HepG2 (cell line): ENCODE measurements around the gene BCL11B. TPM values are rescaled to one million over a fixed set of nuclear protein-coding genes. Genes with fewer than 3 reads are reported as not detected.

Source experiments
- ATAC-seq: fragments of 200-7000 bp; cut with Tn5 transposase; 3 replicates; pipeline ENCODE4 v1.9.1; 2020; ENCODE audit warnings: mild to moderate bottlenecking, moderate library complexity
- BruUV-seq: library from RNA; stranded (reverse); fragments of 400-500 nt; replicated peaks from 2 replicates; lab custom pipeline; 2021; lab: Mats Ljungman, UMichigan
- CTCF ChIA-PET: fragments of 300-600 bp; formaldehyde crosslinking; extraction: SDS; loops from one replicate; lab custom pipeline; 2021; ENCODE audit warnings: low total read pairs, inconsistent platforms, low intra/inter-chr PET ratio; lab: Yijun Ruan, JAX
- POLR2A ChIA-PET: fragments of 350-600 bp; sonication (Branson Sonifier 250); formaldehyde crosslinking; loops from one replicate; lab custom pipeline; 2020; ENCODE audit warnings: antibody characterized with exemption, inconsistent platforms; lab: Yijun Ruan, JAX
- DNase-seq: peaks from one replicate; pipeline ENCODE4 v3.0.0-alpha.2; 2015; ENCODE audit warnings: low spot score
- FAIRE-seq: peaks from 3 replicates; lab custom pipeline; 2011; peaks lifted over from hg19 to GRCh38; lab: Jason Lieb, UNC
- H2AFZ ChIP-seq: one replicate; pipeline ENCODE4 v1.6.1; 2011; ENCODE audit warnings: low read length, inconsistent platforms
- H3K27ac ChIP-seq: fragments of 300-600 bp; 3 replicates; pipeline ENCODE4 v1.8.0; 2011; ENCODE audit warnings: mixed run types, mild to moderate bottlenecking, mixed read lengths, low read length, inconsistent platforms; ENCODE audit not compliant: insufficient read depth; ENCODE audit errors: extremely low read length
- H3K27me3 ChIP-seq, 2 experiments: fragments of 200-600 bp in 1 of 2; 2 replicates in 1 of 2; 3 replicates in 1 of 2; pipeline versions ENCODE4 v1.6.0 to v1.8.0; 2011; ENCODE audit warnings: low read length in 2 of 2, mild to moderate bottlenecking in 2 of 2, moderate library complexity in 2 of 2, inconsistent platforms in 1 of 2; ENCODE audit not compliant: insufficient read depth in 2 of 2, control insufficient read depth in 1 of 2
- H3K36me3 ChIP-seq, 2 experiments: fragments of 200-600 bp in 1 of 2; replicated peaks in 1 of 2; 2 replicates in 1 of 2; 3 replicates in 1 of 2; pipeline versions ENCODE4 v1.5.1 to v1.8.0; 2011; ENCODE audit warnings: low read length in 2 of 2, inconsistent platforms in 1 of 2; ENCODE audit not compliant: insufficient read depth in 2 of 2, control insufficient read depth in 1 of 2
- H3K4me1 ChIP-seq: 2 replicates; pipeline ENCODE4 v1.5.1; 2012; ENCODE audit warnings: low read length, inconsistent platforms; ENCODE audit not compliant: insufficient read depth
- H3K4me2 ChIP-seq: 2 replicates; pipeline ENCODE4 v1.6.0; 2011; ENCODE audit warnings: low read depth, low read length, inconsistent platforms
- H3K4me3 ChIP-seq, 3 experiments: fragments of 200-600 bp in 1 of 3; sonication (generic), shearing (Covaris generic) in 1 of 3; replicated peaks in 1 of 3; 2 replicates each; pipeline ENCODE4 v1.5.1; 2011 to 2016; ENCODE audit warnings: low read length in 3 of 3, inconsistent platforms in 2 of 3, low read depth in 2 of 3, mild to moderate bottlenecking in 2 of 3, control low read depth in 1 of 3, mixed read lengths in 1 of 3; ENCODE audit not compliant: insufficient read depth in 1 of 3
- H3K79me2 ChIP-seq: one replicate; pipeline ENCODE4 v1.6.1; 2011; ENCODE audit warnings: low read length, inconsistent platforms; ENCODE audit not compliant: insufficient read depth
- H3K9ac ChIP-seq: 2 replicates; pipeline ENCODE4 v1.6.0; 2011; ENCODE audit warnings: mild to moderate bottlenecking, low read depth, low read length, inconsistent platforms; ENCODE audit not compliant: insufficient read depth
- H3K9me3 ChIP-seq: 2 replicates; pipeline ENCODE4 v1.5.1; 2012; ENCODE audit warnings: mild to moderate bottlenecking, low read length
- H4K20me1 ChIP-seq: 2 replicates; pipeline ENCODE4 v1.6.0; 2011; ENCODE audit warnings: inconsistent platforms, mild to moderate bottlenecking, low read length, moderate library complexity; ENCODE audit not compliant: insufficient read depth
- HMGXB4 ChIP-seq, 2 experiments: sonication (generic) in 1 of 2; formaldehyde crosslinking in 1 of 2; IDR thresholded peaks; 2 replicates each; pipeline versions ENCODE4 v1.4.0 to v1.6.1; 2018 to 2020; ENCODE audit warnings: missing genetic modification reagents in 2 of 2, borderline replicate concordance in 1 of 2, low read depth in 1 of 2, mild to moderate bottlenecking in 1 of 2, missing biosample characterization in 1 of 2
- JARID2 ChIP-seq: sonication (generic); formaldehyde crosslinking; IDR thresholded peaks from 2 replicates; pipeline ENCODE4 v1.8.1; 2023; ENCODE audit warnings: missing genetic modification reagents, inconsistent platforms; ENCODE audit not compliant: insufficient replicate concordance
- JDP2 ChIP-seq: sonication (generic); formaldehyde crosslinking; IDR thresholded peaks from 2 replicates; pipeline ENCODE4 v1.8.1; 2022; ENCODE audit warnings: missing genetic modification reagents, borderline replicate concordance
- KDM4B ChIP-seq: sonication (generic); formaldehyde crosslinking; IDR thresholded peaks from 2 replicates; pipeline ENCODE4 v1.4.0; 2020; ENCODE audit warnings: missing genetic modification reagents
- PRDM15 ChIP-seq: sonication (generic); formaldehyde crosslinking; IDR thresholded peaks from 2 replicates; pipeline ENCODE4 v1.4.0; 2020; ENCODE audit warnings: missing genetic modification reagents
- ZFYVE20 ChIP-seq: sonication (generic); formaldehyde crosslinking; IDR thresholded peaks from 2 replicates; pipeline ENCODE4 v1.8.0; 2023; ENCODE audit warnings: low read depth, mild to moderate bottlenecking, moderate library complexity, missing genetic modification reagents, borderline replicate concordance
- ZNF34 ChIP-seq: sonication (generic); formaldehyde crosslinking; IDR thresholded peaks from 2 replicates; pipeline ENCODE4 v1.4.0; 2020; ENCODE audit warnings: mild to moderate bottlenecking, missing genetic modification reagents, borderline replicate concordance
- ZNF737 ChIP-seq: sonication (generic); formaldehyde crosslinking; IDR thresholded peaks from 2 replicates; pipeline ENCODE4 v1.5.0; 2020; ENCODE audit warnings: missing genetic modification reagents, mild to moderate bottlenecking, borderline replicate concordance
- ZNF770 ChIP-seq: sonication (generic); formaldehyde crosslinking; IDR thresholded peaks from 2 replicates; pipeline ENCODE4 v1.5.0; 2020; ENCODE audit warnings: mild to moderate bottlenecking, missing genetic modification reagents
- WGBS: methylation state at CpG from one replicate; pipeline ENCODE4 v1.1.6; 2017; ENCODE audit warnings: low lambda C conversion rate; 5-methylcytosine and 5-hydroxymethylcytosine counted together
- in situ Hi-C: cut with HindIII; loops from 2 replicates; pipeline ENCODE4 v1.10.0; 2017; ENCODE audit warnings: low pct_unique_long_range_greater_than_20kb; ENCODE audit not compliant: extremely low pct_ligation_motif_present
- intact Hi-C: fragments of 100-400 bp; cut with micrococcal nuclease; formaldehyde crosslinking; loops from one replicate; pipeline ENCODE4 v1.10.0; 2022; ENCODE audit not compliant: unreplicated experiment
- polyA plus RNA-seq, 8 experiments: library from polyadenylated mRNA; depleted of rRNA in 3 of 8; stranded (reverse) in 7 of 8; unstranded in 1 of 8; fragments of >200 nt; fragmentation: Illumina TruSeq in 4 of 8; extraction: Trizol in 4 of 8; gene quantifications; 2 replicates each; pipeline versions ENCODE4 v1.2.1 to v1.2.3, GENCODE V29; 2011 to 2016; ENCODE audit warnings: low read depth in 4 of 8, missing spikeins in 1 of 8, mixed read lengths in 1 of 8; ENCODE audit not compliant: insufficient read depth in 1 of 8
- total RNA-seq, 5 experiments: library from RNA; depleted of rRNA; stranded (reverse); fragments of >200 nt; fragmentation: Illumina TruSeq; extraction: Trizol; gene quantifications; 2 replicates each; pipeline ENCODE4 v1.2.3, GENCODE V29; 2016; ENCODE audit warnings: low read depth in 1 of 5

Gene BCL11B
- total and polyA plus RNA-seq, 2 of the 13 experiments (the other 11 are each of a cell fraction or from before 2014, with no cell fraction given), result not detected

- TF ChIP-seq ZFYVE20 (no peak), HMGXB4 (CRISPR knock-in tag; IDR thresholded peaks at IDR 0.05; ENCODE audit: borderline replicate concordance in 1 of 2, low read depth in 1 of 2) (no peak)
These were observed 94.8 kb downstream of the BCL11B start (continued) for GRCh38 chr14:99177046-99177655.

- ATAC-seq (no peak), FAIRE-seq (no peak), DNase-seq (no peak)
- Histone ChIP-seq H3K27ac (no peak overlapping the region), H3K79me2 (no peaks in the 10 kb centered on the region), H3K36me3 (no peaks in the 10 kb centered on the region), H3K9me3 (no peaks in the 10 kb centered on the region), H4K20me1 (no peaks in the 10 kb centered on the region), H3K4me3 (no peak overlapping the region), H2AFZ (no peak overlapping the region), H3K27me3 (peaks cover 0 to 20% of the 10 kb centered on the region in 2 experiments; a peak in 2 of 5 replicates), H3K4me1 (no peaks in the 10 kb centered on the region), H3K4me2 (no peak overlapping the region), H3K9ac (no peak overlapping the region)
- intact Hi-C loops (no loop called here), in situ Hi-C loops (no loop called here)
- ChIA-PET POLR2A (no interaction called here), CTCF (no interaction called here)
- BruUV-seq, result no TSS peak
- WGBS, result 71% methylated on average over 12 of the region's 33 CpGs
- TF ChIP-seq ZNF770, result no peak
- no peak for TF ChIP-seq JARID2 (CRISPR knock-in tag)
- no peak for TF ChIP-seq ZNF34 (CRISPR knock-in tag)
- TF ChIP-seq KDM4B (CRISPR knock-in tag), result no peak
- TF ChIP-seq JDP2 (CRISPR knock-in tag), result no peak
- no peak for TF ChIP-seq ZNF737 (CRISPR knock-in tag)
- TF ChIP-seq PRDM15 (CRISPR knock-in tag), result no peak
These were observed 95.6 kb downstream of the BCL11B start for GRCh38 chr14:99176156-99176945.
